GM13976 (cell line): ENCODE data around the gene LRP1B.

Source experiments
- DNase-seq: peaks from one replicate; pipeline ENCODE4 v3.0.0; 2012; ENCODE audit warnings: low spot score
- CTCF ChIP-seq: IDR thresholded peaks from 2 replicates; pipeline ENCODE4 v1.5.1; 2012; ENCODE audit warnings: borderline replicate concordance, mild to moderate bottlenecking; ENCODE audit not compliant: insufficient read depth; ENCODE audit errors: extremely low read depth, missing control alignments, control extremely low read depth
- in situ Hi-C: fragments of 300-500 bp; cut with MboI; formaldehyde crosslinking; loops from one replicate; pipeline ENCODE4 v1.12.0; 2022; ENCODE audit warnings: low sequenced_read_pairs, mixed read lengths, inconsistent platforms; ENCODE audit not compliant: unreplicated experiment

Gene LRP1B

GRCh38 chr2:141501752-141502151, 629.1 kb downstream of the LRP1B start:
- no peak for TF ChIP-seq CTCF
- in situ Hi-C loops = no loop called here
- no peak for DNase-seq

GRCh38 chr2:141499123-141499522, 631.7 kb downstream of the LRP1B start:
- TF ChIP-seq CTCF = no peak
- in situ Hi-C loops = no loop called here
- DNase-seq = no peak

- TF ChIP-seq CTCF = no peak
- no peak for DNase-seq
- in situ Hi-C loops = no loop called here
Measured at GRCh38 chr2:141498561-141498960, 632.3 kb downstream of the LRP1B start.

- in situ Hi-C loops = no loop called here
- no peak for TF ChIP-seq CTCF
- DNase-seq = no peak
Measured at GRCh38 chr2:141497272-141497671, 633.5 kb downstream of the LRP1B start.

GRCh38 chr2:141496810-141497209, 634.0 kb downstream of the LRP1B start:
- in situ Hi-C loops = no loop called here
- no peak for DNase-seq
- no peak for TF ChIP-seq CTCF

GRCh38 chr2:141493936-141494335, 636.9 kb downstream of the LRP1B start:
- no peak for DNase-seq
- TF ChIP-seq CTCF = no peak
- in situ Hi-C loops = no loop called here

- no peak for TF ChIP-seq CTCF
- in situ Hi-C loops = no loop called here
Measured at GRCh38 chr2:141492816-141493215, 638.0 kb downstream of the LRP1B start.

More at GRCh38 chr2:141492816-141493215, 638.0 kb downstream of the LRP1B start:
- no peak for DNase-seq
